Gastroesophageal sphincter (tissue), 3 donors: ENCODE results near the gene CCNG1.

ENCODE experiments used
- POLR2A ChIP-seq, 2 donors: fragments of 450-650 bp; IDR thresholded peaks; one replicate each; pipeline ENCODE4 v1.6.1; 2017; ENCODE audit warnings: antibody characterized with exemption in 2 of 2, mild to moderate bottlenecking in 2 of 2, moderate library complexity in 1 of 2
- TF ChIP-seq, protein P1 (sequence below), 4 experiments: fragments of 200-600 bp in 2 of 4; fragments of 450-650 bp in 2 of 4; sonication (generic) in 1 of 4; IDR thresholded peaks; one replicate each; pipeline ENCODE4 v1.5.1; 2017 to 2019; ENCODE audit warnings: antibody characterized with exemption in 4 of 4, mild to moderate bottlenecking in 2 of 4, moderate library complexity in 2 of 4

DNA sequence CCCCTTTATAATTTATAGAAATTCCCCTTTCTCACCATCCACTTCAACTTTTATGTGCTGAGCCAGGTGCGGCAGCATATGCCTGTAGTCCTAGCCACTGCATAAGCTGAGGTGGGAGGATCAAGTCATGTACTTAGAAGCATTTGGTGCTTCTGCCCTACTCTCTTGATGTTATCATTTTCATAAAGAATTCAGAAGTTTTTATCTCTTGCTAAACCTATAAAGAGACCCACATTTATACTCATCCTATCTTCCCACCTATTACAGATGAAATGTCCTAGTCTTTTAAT, 41.5 kb downstream of the CCNG1 start:
- TF ChIP-seq, protein P1, sequence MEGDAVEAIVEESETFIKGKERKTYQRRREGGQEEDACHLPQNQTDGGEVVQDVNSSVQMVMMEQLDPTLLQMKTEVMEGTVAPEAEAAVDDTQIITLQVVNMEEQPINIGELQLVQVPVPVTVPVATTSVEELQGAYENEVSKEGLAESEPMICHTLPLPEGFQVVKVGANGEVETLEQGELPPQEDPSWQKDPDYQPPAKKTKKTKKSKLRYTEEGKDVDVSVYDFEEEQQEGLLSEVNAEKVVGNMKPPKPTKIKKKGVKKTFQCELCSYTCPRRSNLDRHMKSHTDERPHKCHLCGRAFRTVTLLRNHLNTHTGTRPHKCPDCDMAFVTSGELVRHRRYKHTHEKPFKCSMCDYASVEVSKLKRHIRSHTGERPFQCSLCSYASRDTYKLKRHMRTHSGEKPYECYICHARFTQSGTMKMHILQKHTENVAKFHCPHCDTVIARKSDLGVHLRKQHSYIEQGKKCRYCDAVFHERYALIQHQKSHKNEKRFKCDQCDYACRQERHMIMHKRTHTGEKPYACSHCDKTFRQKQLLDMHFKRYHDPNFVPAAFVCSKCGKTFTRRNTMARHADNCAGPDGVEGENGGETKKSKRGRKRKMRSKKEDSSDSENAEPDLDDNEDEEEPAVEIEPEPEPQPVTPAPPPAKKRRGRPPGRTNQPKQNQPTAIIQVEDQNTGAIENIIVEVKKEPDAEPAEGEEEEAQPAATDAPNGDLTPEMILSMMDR (IDR thresholded peaks at IDR 0.05), result no peak
- no peak for TF ChIP-seq POLR2A (IDR thresholded peaks at IDR 0.05)
